ENCODE measurements around the gene GTPBP4.

DNA sequence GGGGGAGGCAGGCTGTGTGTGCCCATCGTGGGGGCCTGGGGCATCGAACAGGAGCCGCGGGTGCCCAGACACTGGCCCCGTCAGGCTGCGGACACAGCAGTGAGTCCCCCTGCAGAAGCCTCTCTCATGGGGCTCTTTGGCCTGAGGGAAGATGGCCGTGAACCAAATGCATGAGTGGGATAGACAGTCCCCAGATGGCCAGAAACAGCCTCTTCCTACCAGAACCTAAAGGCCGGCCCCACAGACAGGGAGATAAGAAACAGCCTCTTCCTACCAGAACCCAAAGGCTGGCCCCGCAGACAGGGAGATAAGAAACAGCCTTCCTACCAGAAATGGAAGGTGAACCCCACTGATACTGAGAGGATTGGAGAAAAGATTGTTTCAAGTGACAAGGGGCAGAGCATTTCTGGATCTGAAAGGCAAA is 20.8 kb downstream of the GTPBP4 start:
- TF ChIP-seq, protein P1, sequence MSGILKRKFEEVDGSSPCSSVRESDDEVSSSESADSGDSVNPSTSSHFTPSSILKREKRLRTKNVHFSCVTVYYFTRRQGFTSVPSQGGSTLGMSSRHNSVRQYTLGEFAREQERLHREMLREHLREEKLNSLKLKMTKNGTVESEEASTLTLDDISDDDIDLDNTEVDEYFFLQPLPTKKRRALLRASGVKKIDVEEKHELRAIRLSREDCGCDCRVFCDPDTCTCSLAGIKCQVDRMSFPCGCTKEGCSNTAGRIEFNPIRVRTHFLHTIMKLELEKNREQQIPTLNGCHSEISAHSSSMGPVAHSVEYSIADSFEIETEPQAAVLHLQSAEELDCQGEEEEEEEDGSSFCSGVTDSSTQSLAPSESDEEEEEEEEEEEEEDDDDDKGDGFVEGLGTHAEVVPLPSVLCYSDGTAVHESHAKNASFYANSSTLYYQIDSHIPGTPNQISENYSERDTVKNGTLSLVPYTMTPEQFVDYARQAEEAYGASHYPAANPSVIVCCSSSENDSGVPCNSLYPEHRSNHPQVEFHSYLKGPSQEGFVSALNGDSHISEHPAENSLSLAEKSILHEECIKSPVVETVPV (CRISPR knock-in tag; IDR thresholded peaks at IDR 0.05), result 0 out of 2 replicates have a peak, but pooled peaks have one; percentile 13
- TF ChIP-seq, protein P2, sequence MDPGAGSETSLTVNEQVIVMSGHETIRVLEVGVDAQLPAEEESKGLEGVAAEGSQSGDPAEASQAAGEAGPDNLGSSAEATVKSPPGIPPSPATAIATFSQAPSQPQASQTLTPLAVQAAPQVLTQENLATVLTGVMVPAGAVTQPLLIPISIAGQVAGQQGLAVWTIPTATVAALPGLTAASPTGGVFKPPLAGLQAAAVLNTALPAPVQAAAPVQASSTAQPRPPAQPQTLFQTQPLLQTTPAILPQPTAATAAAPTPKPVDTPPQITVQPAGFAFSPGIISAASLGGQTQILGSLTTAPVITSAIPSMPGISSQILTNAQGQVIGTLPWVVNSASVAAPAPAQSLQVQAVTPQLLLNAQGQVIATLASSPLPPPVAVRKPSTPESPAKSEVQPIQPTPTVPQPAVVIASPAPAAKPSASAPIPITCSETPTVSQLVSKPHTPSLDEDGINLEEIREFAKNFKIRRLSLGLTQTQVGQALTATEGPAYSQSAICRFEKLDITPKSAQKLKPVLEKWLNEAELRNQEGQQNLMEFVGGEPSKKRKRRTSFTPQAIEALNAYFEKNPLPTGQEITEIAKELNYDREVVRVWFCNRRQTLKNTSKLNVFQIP (CRISPR knock-in tag; IDR thresholded peaks at IDR 0.05; ENCODE audit: borderline replicate concordance, low read depth), result no peak
- TF ChIP-seq OSR1 (CRISPR knock-in tag; IDR thresholded peaks at IDR 0.05), result no peak
- no peak for TF ChIP-seq RARB (CRISPR knock-in tag; IDR thresholded peaks at IDR 0.05)
- TF ChIP-seq, protein P3, sequence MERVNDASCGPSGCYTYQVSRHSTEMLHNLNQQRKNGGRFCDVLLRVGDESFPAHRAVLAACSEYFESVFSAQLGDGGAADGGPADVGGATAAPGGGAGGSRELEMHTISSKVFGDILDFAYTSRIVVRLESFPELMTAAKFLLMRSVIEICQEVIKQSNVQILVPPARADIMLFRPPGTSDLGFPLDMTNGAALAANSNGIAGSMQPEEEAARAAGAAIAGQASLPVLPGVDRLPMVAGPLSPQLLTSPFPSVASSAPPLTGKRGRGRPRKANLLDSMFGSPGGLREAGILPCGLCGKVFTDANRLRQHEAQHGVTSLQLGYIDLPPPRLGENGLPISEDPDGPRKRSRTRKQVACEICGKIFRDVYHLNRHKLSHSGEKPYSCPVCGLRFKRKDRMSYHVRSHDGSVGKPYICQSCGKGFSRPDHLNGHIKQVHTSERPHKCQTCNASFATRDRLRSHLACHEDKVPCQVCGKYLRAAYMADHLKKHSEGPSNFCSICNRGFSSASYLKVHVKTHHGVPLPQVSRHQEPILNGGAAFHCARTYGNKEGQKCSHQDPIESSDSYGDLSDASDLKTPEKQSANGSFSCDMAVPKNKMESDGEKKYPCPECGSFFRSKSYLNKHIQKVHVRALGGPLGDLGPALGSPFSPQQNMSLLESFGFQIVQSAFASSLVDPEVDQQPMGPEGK (CRISPR knock-in tag; IDR thresholded peaks at IDR 0.05; ENCODE audit: borderline replicate concordance), result no peak
- TF ChIP-seq ZNF565 (CRISPR knock-in tag; conservative IDR thresholded peaks at IDR 0.05; ENCODE audit: low read depth), result no peak
- no peak for TF ChIP-seq ZFP30 (CRISPR knock-in tag; IDR thresholded peaks at IDR 0.05)
- no peak for TF ChIP-seq ZC3H10 (CRISPR knock-in tag; IDR thresholded peaks at IDR 0.05)
- TF ChIP-seq ZFP3 (CRISPR knock-in tag; IDR thresholded peaks at IDR 0.05), result no peak
- no peak for TF ChIP-seq ARNTL (CRISPR knock-in tag; IDR thresholded peaks at IDR 0.05; ENCODE audit: borderline replicate concordance, low read depth)
- TF ChIP-seq TCF4 (CRISPR knock-in tag; IDR thresholded peaks at IDR 0.05; ENCODE audit: borderline replicate concordance), result peak; percentile 90
- no peak for TF ChIP-seq TOX (CRISPR knock-in tag; IDR thresholded peaks at IDR 0.05; ENCODE audit: borderline replicate concordance)
- TF ChIP-seq PPARA (CRISPR knock-in tag; IDR thresholded peaks at IDR 0.05; ENCODE audit: borderline replicate concordance), result no peak
- no peak for TF ChIP-seq ESRRG (CRISPR knock-in tag; IDR thresholded peaks at IDR 0.05)

Measured in SK-N-SH treated with all-trans-retinoic acid at 6 μM for 48 hours (cell line).